Activated naive CD4-positive, alpha-beta T cell (primary cell): ENCODE data around the gene C1QTNF12.
A peak's percentile ranks its signal among the peaks of the same experiment; 100 is the strongest.

ENCODE experiments used
- DNase-seq, 4 experiments: peaks; one replicate each; lab custom pipeline; 2025; lab: John Stamatoyannopoulos, UW

The C1QTNF12 gene

DNA sequence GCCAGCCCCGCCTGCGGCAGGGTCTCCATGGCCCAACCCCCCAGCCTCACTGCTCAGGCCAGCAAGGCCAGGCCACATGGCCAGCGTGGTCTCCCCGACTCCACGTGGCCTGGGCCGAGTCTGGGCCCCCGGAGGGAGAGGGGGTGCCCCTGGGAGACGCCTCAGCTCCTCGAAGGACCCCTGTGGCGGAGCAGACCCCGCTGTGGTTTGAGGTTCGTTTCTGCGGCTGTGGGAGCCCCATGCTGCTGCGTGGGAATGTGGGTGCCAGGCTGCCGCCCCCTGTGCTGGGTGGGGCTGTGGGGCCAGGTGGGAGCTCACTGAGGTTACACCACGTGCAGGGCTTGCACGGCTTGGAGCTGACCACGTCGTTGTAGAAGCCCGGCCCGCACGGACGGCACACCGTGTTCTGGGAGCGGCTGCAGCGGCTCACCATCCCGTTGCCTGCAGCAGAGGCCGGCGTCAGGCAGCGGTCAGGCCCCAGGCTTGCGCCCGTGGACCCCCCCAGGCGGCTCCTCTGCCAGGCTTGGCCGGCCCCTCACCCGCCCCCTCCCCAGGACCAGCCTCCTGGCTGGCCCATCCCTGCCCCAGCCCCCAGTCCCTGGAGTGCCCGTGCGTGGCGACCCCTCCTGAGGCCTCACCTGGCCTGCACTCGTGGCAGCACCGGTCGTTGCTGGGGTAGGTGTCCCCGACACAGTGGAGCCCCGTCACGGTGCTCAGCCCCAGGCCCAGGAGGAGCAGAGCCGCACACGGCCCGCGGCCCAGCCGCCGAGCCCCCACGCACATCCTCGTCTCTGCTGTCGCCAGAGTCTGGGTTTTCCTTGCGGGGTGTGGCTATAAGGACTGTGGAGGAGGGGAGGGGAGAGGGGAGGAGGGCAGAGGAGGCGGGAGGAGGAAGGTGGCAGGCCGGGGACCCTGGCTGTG lies 32.9 kb downstream of the C1QTNF12 start, which contains the start of gene TNFRSF4:
Gene TNFRSF4 (minus strand): TSS at position 809 of the 921 bp plus-strand sequence. CDS start 26 bp downstream, at position 783.
- DNase-seq = no peak

DNA sequence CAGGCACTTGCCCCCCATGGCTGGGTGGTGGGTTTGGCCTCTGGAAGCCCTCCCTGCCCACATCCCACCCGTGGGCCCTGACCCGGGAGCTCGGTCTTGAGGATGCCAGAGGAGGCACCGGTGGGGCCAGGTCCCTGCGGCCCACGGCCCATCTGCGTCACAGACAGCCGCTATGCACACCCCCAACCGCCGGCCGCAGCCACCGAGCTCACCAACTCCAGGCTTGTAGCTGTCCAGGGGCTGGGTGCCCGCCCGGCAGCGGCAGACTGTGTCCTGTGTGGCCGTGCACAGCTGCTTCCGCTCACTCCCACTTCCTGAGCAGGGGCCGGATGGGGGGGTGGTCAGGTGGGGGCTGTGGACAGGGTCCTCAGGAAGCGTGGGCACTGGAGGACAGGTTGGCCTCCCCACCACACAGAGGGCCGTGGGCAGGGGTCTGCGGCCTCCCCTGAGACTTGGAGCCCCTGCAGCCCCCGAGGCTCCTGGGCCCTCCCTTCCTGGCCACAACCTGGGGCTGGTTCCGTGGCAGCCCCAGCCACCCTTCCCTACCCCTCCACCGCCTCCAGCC lies 33.7 kb downstream of the C1QTNF12 start:
- no peak for DNase-seq

DNA sequence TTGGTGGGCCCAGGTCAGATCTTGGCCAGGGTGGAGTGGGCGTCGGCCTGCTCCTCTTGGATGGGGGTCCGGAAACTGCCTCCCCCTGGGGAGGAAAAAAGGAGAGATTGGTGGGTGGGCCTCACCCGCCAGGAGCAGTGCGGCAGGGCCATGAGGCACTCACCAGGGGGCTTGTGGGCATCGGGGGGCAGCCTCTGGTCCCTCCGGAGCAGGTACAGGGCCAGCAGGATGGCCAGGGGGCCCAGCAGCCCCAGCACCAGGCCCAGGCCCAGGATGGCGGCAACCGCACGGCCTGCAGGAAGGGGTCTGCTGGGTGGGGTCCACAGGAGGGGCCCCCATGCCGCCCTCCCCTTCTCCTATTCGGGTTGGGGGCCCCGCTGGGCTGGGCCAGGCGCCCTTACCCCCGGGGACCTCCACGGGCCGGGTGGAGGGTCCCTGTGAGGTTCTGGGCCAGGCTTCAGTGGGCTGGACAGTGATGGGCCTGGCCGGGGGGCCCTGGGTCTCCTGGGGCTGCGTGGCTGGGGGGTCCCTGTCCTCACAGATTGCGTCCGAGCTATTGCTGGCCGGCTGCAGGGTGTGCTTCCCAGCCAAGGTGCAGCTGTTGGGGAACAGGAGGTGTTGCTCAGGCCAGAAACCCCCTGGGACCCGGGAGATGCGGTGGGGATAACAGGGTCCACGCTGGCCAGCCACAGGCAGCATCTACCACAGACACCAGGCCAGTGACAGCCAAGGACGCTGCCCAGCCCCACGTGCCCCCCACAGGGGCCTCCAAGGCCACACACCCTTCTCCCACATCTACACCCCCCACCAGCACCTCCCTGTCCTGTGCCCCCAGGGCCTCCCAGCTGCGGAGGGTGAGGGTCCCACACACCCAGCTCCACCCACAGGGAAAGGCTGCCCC lies 34.7 kb downstream of the C1QTNF12 start:
- no peak for DNase-seq

DNA sequence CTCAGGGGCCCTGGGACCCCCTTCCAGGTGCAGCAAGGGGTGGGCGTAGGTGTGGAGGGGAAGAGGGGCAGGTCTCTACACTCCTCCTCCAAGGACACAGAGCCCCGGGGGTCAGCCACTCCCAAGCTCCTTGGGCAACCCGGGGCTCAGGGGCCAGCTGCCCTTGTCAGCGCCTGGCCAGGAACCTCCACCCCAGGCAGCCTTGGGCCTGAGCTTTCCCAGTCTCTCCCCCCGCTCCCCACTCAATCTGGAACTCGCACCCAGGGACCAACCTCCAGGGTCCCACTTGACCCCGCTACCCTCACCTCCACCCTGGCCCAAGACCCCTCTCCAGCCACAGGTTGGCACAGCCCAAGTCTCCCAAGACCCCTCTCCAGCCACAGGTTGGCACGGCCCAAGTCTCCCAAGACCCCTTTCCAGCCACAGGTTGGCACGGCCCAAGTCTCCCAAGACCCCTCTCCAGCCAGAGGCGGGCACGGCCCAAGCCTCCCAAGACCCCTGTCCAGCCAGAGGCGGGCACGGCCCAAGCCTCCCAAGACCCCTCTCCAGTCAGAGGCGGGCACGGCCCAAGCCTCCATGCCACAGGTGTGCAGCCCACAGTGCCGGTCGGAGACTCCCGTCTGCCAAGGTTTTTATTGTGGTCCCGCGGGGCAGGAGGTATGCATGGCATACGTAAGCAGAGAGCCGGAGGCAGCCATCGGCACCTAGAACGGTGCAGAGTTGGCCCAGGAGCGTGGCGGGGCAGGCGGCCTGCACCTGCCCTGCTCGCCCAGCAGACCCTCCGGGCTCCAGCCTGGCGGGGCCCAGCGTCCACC lies 35.6 kb downstream of the C1QTNF12 start:
- DNase-seq = no peak

DNA sequence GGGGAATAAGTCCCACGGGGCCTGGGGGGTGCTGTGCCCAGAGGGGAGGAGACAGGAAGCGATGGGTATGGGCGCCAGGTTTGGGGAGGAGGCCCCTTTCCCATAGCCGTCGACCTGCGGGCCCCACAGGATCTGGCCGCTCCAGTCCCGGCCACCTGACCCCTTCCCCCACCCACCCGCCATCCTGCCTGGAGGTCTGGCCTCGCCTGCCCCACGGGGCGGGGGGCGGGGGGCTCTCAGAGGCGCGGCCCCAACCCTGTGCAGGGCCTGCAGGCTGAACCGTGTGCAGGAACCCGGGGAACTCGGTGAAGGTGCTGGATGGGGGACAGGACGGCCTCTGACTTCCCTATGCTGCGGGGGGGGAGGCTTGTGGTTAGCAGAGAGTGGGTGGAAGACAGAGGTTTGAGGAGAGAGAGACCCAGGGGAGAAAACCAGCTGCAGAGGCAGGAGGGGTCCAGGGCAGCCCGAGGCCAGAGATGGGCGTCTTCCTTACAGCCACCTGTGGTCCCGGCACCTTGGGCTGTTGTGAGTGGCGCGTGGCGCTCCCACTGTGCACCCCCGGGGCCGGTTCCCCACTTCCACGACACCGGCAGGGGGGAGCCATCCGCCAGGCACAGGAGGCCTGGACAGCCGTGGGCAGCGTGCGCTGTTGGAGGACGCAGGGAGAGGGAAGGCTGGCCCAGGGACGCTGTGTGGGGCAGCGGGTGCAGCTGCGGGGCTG lies 37.6 kb downstream of the C1QTNF12 start:
- peak in 1 of 4 experiments; percentile 23 for DNase-seq

DNA sequence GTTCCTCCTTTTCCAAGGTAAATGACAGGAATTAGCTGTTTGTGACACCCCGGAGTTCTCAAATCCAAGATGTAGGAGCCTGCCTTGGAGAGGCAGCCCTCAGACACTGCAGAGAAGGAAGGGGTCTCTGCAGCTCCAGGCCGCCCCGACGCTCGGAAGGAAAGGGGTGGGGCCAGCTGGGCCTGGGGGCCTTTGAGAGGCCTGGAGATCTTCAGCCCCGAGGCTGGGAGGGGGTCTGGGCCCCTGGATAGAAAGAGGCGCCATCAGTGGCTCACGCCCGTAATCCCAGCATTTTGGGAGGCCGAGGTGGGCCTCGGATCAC lies 39.0 kb downstream of the C1QTNF12 start:
- no peak for DNase-seq

DNA sequence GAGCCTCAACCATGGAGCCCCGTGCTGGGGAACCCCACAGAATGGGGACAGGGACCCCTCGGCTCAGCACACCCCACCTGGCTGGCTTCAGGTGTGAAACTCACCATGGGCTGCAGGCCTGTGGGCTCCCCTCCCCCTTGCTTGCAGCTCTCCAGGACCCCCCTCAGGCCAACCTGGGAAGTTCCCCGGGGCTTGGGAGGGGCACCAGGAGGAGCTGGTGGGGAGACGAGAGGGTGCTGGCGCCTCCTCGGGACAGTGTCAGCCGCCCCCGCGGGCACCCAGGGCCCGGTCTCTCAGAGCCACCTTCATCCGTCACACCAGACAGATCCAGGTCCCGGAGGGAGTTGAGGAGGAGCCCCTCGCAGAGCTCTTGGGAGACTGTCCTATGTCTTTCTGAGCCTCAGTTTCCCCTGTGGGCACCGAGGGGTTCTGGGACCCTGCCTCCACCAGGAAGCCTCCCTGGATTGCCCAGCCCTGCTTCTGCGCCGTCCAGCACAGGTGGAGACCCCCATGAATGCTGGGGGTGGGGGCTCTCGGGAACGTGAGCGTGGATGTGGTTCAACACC lies 39.5 kb downstream of the C1QTNF12 start:
- no peak for DNase-seq

DNA sequence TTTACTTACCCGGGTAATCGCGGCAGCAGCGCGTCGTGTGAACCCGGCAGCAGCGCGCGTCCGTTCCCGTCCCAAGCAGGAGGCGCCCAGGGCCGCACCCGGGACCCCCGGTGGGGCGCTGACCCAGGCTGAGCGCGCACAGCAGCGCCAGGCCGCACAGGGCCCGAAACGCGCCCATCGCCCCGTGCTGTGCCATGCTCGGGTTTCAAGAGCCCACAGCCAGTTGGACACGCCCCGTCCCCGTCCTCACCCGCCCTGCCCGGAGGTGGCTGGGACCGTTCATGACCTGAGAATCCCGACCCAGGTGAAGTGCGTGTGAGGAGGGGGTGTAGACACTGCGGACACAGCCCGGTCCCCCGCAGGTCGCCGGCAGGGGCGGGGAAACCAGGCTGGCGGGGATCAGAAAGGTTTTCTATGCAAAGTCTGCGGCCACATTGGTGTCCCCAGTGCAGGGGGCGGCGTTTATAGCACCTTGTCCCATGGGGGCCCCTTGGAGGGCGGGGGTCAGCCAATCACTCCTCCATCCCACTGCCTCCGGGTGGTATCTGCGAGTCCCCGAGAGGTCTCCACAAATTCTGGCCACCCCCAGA lies 40.1 kb downstream of the C1QTNF12 start, which contains the start of gene TNFRSF18:
Gene TNFRSF18 (minus strand): TSS at position 217 of the 590 bp plus-strand sequence. CDS start 21 bp downstream, at position 196.
- no peak for DNase-seq

DNA sequence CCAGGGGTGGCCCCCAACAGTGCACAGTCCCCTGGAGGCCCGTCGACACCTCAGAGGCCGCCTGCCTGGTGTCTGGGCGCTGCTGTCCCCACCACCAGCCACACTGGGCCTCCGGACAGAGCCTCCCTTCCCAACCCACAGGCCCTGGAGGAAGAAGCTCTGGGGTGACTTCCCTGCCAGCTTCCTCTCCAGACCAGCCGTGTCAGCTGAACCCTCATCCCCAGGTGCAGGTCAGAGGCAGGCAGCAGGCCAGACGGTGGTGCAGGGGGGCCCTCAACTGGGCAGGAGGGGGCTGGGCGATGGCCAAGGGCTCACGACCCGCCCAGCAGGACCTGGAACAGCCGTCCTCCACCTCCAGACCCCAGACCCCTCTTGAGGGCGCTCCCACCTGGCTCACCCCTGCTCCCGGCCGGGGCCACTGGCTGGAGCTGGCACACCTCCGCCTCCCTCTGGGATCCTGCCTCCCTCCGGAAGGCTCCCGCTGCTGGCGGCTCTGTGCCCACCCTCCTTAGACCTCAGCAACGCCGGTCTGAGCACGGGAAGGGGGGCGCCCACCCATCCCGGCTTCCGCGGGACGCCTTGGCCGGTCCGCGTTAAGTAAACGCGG lies 40.6 kb downstream of the C1QTNF12 start:
- DNase-seq = no peak

DNA sequence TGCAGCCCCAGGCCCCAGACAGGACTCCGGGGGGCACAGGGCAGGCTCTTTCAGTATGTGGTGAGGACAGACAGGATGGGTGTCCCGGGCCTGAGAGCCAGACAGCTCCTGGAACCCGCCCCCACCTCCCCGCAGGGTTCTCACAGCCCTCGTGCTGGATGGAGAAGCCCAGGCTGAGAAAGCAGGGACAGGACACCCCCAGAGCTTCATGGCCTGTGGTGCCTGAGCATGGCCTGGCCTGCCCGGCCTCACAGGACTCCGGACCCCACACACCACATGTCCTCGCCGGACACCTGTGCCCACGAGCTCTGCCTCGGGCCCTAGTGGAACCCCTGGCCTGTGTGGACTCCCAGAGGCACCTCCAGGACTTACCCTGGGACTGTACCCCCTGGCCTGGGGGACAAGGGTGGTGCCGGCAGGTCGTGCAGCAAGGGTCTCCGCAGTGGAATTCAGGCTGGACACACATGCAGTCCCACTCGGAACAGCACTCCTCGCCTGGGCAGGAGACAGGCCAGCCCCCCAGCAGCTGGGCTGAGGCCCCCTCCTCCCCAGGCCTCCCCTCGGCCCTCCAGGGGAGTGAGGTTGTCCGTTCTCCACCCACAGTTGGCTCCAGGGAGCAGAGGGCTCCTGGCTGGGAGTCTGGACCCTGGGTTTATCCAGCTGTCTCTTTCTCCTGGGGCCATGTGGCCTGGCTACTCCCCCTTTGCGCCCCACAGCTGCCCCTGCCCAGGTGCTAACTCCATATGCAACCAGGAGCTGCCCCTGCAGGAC lies 41.3 kb downstream of the C1QTNF12 start:
- DNase-seq = no peak

DNA sequence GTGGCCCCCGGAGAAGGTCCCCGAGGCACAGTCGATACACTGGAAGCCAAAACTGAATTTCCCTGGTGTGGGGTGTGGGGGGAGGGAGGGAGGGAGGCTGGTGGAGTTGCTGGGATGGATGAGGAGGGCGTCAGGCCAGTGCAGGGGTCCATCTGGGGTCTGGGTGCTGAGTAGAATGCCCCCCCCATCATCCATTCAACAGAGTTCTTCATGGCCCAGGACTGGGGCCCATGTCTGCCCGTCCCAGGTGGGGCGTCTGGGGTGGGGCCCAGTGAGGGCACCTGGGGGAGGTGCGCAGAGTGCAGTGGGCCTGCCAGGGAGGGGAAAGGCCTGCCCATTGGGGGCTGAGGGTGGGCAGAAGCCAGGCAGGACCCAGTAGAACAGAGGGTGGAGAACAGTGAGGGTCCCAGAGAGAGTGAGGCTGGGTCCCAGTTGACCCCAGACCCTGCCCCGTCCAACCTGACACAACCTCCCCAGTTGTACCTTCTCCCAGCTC lies 42.0 kb downstream of the C1QTNF12 start:
- no peak for DNase-seq

DNA sequence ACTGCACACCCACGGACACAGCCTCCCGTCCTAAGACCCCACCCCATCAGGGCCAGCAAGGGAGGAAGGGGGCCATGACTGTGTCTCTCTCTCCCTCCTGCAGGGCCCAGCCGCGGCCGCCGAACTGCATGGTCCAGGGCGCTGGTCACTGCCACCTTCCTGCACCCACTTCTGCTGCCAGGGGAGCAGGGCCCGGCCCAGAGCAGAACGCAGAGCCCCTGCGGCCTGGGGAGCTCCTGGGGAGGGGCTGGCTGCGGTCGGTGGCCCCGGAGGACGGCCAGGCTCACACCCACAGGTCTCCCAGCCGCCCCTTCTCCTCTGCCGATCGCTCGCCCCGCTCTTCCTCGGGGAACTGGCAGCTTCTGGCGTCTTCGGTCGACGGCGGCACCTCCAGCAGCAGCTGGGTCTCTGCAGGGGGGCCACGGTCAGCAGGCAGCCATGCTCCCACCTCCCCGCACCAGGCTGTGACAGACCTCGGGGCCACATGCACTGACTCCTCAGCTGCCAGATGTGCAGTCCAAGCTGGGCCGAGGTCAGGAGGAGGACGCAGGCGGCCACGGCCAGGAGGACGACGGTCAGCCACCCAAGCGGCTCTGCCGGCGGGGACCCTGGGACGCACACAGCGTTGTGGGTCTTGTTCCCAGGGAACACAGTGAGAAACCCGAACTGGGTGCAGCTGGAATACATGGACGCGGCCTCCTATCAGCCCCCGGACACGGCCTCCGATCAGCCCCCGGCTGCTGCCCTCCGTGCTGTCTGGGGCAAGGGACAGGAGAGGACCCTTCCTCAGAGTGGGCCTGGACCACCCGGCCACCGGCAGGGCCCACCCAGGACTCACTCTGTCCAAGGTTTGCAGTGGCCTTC lies 42.7 kb downstream of the C1QTNF12 start:
- DNase-seq = no peak

DNA sequence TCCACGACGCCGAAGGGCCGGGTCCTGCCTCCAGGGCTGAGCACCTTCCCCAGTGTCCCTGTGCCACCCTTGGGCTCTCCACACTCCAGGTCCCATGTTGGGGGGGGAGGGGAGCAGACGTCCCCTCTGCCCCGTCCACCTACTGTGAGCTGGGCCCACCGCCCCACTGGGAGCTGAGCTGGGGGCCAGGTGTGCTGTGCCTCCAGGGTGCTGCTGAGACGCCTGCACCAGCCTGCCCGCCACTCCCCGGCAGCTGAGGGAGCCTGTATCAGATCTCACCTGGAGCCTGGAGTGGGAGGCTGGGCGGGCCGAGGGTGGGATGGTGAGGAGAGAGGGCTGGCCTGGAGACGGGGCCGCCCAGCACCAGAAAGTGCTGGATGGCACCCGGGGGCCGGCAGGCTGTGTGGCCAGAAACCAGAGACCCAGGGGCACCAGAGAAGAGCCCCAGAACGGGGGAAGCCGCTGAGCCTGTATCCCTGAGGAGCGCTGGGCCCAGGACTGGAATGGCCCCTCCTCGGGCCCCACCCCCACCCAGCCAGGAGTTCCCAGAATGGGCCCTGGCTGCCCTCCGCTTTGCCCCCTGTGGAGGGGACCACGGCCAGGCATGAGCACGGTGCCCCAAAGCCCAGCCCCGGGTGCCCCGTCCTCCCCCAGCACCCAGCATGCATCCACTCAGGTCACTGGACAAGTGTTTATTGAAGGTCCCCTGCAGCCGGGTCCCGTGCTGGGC lies 43.5 kb downstream of the C1QTNF12 start:
- DNase-seq = no peak

DNA sequence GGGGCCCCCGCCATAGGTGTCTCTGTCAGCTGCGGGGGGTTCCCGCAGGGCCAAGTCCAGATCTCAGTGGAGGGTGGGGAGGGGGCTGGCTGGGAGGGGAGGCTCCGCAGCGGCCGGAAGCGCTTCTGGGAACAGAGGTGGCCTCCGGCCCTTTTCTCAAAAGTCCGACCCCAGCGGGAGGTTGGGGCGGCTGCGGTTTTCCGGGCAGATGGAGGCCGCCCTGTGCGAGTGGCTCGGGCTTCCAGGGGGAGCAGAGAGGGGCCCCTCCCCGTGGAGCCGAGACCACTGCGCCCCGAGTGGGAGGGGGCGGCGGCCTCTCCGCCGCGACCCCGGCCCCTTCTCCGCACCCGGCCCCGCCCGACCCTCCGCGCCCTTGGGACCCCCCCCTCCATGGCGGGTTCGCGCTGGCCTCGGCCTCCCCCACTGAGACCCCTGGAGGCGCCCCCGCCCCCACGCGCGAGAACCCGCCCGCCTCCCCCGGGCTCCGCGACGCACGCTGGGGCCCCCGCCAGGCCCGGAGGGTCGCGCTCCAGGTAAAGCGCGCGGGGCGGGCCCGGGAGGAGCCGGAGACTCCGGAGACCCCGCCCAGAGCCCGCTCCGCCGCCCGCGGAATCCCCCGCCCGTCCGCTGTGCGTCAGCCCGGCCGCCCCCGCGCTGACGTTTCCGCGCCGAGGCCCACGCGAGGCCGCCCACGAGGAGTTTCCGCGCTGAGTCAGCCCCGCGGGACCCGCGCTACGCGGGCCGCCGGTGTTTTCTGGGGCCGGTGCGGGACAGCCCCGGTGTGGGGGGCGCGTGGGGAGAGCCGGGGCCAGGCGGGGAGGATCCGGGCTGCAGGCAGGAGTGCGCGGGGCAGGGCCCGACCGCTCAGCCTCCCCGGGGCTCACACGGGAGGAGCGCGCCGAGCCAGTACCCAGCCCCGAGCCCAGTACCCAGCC lies 45.4 kb downstream of the C1QTNF12 start:
- DNase-seq = peak; percentile 63 to 80 (median 72)

DNA sequence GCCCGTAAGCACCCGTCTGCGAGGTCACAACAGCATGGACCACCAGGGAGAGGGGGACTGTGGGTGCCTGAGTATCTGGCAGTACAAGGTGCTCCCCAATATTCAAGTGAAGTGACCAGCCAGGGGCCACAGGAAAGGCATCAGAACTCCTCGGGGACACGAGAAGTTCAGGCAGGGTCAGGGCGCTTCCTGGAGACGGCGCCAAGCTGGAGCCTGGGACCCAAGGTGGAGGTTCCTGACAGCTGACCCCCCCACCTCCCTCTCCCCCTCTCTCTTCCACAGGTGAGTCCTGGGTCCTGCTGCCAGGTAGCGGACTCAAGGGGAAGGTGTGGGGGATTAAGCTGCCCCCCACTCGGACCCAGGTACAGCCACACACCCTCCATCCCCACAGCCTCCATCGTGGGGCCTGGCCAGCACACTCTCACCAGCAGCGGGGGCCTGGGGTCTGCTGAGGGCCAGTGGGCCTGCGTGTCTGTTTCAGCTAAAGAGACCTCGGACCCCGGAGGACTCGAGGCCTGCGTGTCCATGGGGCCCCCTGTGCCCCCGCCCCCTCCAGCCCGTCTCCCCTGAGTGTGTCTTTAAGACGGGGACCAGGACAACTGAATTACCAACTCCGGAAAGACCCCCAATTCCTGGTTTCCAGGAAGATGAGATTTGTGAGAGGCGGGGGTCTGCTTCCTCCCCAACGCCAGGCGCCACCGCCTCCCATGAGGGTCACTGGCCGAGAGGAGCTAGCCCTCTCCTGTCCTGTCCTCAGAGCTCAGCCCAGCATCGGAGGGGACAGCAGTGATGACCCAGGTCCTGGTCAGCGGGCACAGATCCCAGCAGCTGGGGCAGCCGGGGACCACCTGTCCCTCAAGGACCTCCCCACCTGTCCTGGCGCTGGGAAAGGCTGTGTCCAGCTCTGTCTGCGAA lies 46.3 kb downstream of the C1QTNF12 start:
- DNase-seq = no peak
